Astrocyte of the cerebellum (primary cell): Measurements from ENCODE around the gene SLC19A1.
"Not testable (repeated sequence)": the region's sequence is repeated elsewhere in the genome, so short reads cannot be mapped to it uniquely, and the experiment has no call there.

Experiments
- DNase-seq: peaks from one replicate; pipeline ENCODE4 v3.0.0-alpha.2; 2011; ENCODE audit warnings: low read depth
- H3K4me3 ChIP-seq: 2 replicates; pipeline ENCODE4 v1.5.1; 2011; ENCODE audit warnings: mild to moderate bottlenecking, low read depth, low read length, moderate library complexity
- in situ Hi-C: cut with HindIII; loops from 2 replicates; pipeline ENCODE4 v1.10.0; 2017; ENCODE audit warnings: low sequenced_read_pairs
- TF ChIP-seq, protein P1 (sequence below): IDR thresholded peaks from 2 replicates; pipeline ENCODE4 v1.5.1; 2012; ENCODE audit warnings: low read length, low read depth, moderate library complexity, mild to moderate bottlenecking; ENCODE audit errors: missing control alignments

SLC19A1 gene

DNA sequence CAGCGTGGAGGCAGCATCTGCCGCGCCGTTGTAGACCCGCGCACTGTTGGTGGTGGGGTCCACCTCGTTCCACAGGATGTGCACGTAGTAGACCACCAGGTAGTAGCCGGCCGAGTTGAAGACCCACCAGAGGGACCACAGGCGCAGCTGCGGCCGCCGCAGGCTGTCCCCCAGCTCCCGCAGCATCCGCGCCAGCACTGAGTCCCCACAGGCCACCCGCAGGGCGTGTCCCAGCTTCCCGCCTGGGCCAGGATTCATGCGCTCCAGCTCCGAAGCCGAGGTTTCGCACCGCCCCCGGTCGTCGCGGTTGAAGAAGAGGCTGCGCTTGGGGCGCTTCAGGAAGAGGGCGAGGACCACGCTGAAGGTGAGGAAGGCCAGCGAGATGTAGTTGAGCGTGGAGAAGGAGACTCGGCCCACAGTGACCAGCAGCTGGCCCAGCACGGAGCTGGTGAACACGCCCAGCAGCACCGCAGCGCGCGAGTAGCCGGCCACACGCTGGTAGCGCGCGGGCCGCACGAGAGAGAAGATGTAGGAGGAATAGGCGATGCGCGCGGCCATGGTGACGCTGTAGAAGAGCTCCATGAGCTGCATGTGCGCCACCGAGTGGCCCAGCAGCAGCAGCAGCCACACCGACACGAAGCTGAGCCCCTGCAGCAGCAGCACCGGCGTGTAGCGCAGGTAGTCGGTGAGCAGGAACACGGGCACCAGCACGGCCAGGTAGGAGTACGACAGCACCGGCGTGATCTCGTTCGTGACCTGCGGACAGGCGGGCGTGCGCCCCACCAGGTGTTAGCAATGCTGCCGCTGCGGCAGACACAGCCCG lies 10.6 kb downstream of the SLC19A1 start:
- in situ Hi-C loops: no loop called here
- TF ChIP-seq, protein P1, sequence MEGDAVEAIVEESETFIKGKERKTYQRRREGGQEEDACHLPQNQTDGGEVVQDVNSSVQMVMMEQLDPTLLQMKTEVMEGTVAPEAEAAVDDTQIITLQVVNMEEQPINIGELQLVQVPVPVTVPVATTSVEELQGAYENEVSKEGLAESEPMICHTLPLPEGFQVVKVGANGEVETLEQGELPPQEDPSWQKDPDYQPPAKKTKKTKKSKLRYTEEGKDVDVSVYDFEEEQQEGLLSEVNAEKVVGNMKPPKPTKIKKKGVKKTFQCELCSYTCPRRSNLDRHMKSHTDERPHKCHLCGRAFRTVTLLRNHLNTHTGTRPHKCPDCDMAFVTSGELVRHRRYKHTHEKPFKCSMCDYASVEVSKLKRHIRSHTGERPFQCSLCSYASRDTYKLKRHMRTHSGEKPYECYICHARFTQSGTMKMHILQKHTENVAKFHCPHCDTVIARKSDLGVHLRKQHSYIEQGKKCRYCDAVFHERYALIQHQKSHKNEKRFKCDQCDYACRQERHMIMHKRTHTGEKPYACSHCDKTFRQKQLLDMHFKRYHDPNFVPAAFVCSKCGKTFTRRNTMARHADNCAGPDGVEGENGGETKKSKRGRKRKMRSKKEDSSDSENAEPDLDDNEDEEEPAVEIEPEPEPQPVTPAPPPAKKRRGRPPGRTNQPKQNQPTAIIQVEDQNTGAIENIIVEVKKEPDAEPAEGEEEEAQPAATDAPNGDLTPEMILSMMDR: no peak
- DNase-seq: no peak
- no peak overlapping the region for H3K4me3 ChIP-seq

DNA sequence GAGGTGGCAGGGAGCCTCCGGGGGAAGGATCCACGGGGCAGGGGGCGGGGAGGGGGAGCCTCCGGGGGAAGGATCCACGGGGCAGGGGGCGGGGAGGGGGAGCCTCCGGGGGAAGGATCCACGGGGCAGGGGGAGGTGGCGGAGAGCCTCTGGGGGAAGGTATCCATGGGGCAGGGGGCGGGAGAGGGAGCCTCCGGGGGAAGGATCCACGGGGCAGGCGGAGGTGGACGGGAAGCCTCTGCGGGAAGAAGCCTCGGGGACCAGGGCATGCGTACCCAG lies 11.2 kb downstream of the SLC19A1 start:
- H3K4me3 ChIP-seq, in situ Hi-C loops, DNase-seq: not testable (repeated sequence)

DNA sequence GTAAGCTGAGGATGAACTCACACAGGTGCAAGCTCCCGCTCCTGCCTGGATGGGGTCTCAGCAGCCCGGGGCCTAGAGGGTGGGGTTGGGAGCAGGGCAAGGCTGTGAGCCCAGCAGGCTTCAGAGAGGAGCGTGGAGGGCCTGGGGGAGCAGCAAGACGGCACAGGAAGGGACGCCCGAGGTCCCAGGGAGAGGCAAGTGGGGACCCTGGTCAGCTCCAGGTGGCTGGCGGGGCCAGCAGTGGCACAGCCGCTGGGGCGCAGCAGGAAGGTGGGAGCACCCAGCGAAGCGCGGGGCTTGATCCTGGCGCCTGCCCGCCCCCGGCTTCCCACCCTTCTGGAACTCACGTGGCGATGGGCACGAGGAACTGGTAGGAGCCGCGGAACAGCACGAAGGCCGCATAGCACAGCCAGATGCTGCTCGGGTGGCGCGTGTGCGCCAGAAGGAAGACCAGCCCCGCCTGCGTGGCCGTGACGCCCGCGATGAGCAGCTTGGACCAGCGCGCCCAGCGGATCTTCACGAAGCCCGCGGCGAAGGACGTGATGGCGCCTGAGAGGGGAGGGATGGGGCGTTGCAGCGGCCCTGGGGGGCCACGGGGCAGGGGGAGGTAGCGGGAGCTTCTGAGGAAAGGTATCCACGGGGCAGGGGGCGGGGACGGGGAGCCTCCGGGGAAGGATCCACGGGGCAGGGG lies 11.7 kb downstream of the SLC19A1 start:
- in situ Hi-C loops: no loop called here
- DNase-seq: no peak
- H3K4me3 ChIP-seq: no peak overlapping the region
- TF ChIP-seq, protein P1: no peak

GRCh38 chr21:45529785-45530422 lies 12.3 kb downstream of the SLC19A1 start:
- TF ChIP-seq, protein P1: no peak

DNA sequence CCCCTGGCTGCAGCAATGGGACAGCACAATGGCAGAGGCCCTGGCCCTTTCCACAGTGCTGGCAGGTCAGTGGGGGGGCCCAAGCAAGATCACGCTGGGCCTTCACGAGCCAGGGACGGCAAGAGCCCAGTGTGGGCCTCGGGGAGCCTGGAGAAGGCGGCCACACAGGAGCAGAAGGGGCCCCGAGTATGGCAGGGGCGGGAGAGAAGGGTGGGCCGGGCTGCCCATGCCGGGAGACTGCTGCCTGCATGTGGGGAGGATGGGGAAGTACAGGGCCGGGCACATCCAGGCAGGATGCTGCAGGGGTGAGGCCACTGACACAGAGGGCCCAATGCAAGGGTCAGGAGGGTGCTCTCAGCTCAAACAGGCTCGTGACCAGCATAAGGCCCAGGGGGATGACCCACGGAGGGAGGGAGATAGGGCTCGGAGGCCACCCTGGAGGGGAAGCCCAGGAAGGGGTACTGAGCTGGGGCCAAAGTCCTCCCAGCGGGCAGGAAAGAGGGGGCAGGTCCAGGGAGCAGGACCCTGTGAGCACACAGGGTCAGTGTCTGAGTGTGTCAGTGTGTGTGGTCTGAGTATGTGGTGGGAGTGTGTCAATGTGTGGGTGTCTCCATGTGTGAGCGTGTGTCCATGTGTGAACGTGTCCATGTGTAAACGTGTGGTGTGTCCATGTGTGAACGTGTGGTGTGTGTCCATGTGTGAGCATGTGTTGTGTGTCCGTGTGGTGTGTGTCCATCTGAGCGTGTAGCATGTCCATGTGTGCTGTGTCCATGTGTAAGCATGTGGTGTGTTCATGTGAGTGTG lies 13.1 kb downstream of the SLC19A1 start:
- in situ Hi-C loops: no loop called here
- TF ChIP-seq, protein P1: no peak
- no peak for DNase-seq
- no peak overlapping the region for H3K4me3 ChIP-seq

More at GRCh38 chr21:45529785-45530422, 12.3 kb downstream of the SLC19A1 start:
- no peak overlapping the region for H3K4me3 ChIP-seq
- DNase-seq: no peak
- in situ Hi-C loops: no loop called here

DNA sequence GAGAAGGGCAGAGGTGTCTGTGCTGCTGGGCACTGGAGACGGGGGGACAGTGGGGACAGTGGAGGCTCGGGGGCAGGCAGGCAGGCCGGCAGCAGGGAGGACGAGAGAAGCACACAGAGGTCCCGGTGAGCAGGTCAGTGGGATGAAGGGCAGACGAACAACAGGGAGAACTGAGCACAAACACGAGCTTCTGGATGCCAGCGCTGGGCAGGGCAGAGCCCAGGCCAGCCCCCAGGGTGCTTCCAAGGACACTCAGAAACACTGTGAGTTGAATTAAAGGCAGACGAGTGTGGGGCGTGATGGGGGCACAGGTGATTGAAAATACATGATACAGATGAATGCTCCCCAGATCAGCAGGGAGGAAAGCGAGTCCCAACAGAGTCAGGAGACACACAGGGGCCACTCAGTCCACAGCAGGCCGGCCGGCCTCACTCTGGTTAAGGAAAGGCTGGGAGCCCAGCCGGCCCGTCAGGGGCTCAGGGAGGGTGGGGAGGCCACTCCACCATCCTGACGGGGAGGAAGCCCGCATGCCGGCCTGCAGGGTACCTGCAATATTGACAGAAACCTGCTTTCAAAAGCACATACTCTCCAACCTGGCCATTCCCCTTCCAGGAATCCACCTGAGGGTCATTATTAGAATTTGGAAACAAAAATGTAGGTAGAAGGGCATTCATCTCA lies 14.1 kb downstream of the SLC19A1 start:
- TF ChIP-seq, protein P1: no peak
- no peak for DNase-seq
- H3K4me3 ChIP-seq: no peak overlapping the region
- in situ Hi-C loops: no loop called here

GRCh38 chr21:45527151-45527999 lies 14.9 kb downstream of the SLC19A1 start:
- in situ Hi-C loops, DNase-seq, H3K4me3 ChIP-seq: not testable (repeated sequence)
